ENCODE results near the gene CFAP92. TPM values are rescaled to one million over a fixed set of nuclear protein-coding genes. Genes with fewer than 3 reads are reported as not detected.

CFAP92 gene
- polyA plus RNA-seq, 1 experiment = 0.10 TPM

- peaks cover 5% of the 10 kb centered on the region for H3K27me3 ChIP-seq (ENCODE audit: control insufficient read depth, insufficient read depth, low read length)
- H3K27ac ChIP-seq (ENCODE audit: low read depth, low read length) = no peak overlapping the region
- ChIA-PET CTCF (no interaction called here), POLR2A (no interaction called here)
- DNase-seq (ENCODE audit: low read depth, low spot score) = no peak
- TF ChIP-seq, protein P1, sequence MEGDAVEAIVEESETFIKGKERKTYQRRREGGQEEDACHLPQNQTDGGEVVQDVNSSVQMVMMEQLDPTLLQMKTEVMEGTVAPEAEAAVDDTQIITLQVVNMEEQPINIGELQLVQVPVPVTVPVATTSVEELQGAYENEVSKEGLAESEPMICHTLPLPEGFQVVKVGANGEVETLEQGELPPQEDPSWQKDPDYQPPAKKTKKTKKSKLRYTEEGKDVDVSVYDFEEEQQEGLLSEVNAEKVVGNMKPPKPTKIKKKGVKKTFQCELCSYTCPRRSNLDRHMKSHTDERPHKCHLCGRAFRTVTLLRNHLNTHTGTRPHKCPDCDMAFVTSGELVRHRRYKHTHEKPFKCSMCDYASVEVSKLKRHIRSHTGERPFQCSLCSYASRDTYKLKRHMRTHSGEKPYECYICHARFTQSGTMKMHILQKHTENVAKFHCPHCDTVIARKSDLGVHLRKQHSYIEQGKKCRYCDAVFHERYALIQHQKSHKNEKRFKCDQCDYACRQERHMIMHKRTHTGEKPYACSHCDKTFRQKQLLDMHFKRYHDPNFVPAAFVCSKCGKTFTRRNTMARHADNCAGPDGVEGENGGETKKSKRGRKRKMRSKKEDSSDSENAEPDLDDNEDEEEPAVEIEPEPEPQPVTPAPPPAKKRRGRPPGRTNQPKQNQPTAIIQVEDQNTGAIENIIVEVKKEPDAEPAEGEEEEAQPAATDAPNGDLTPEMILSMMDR (IDR thresholded peaks at IDR 0.05; ENCODE audit: low read depth, low read length) = no peak
- no peak overlapping the region for H3K4me3 ChIP-seq (ENCODE audit: low read depth, low read length)
- H3K9me3 ChIP-seq (ENCODE audit: control insufficient read depth, insufficient read depth, low read length) = no peaks in the 10 kb centered on the region
Observed at GRCh38 chr3:128873244-128874022, 120.4 kb downstream of the CFAP92 start.

GRCh38 chr3:128872744-128873143, 121.1 kb downstream of the CFAP92 start:
- no peaks in the 10 kb centered on the region for H3K9me3 ChIP-seq (ENCODE audit: control insufficient read depth, insufficient read depth, low read length)
- POLR2A ChIA-PET = no interaction called here
- H3K27ac ChIP-seq (ENCODE audit: low read depth, low read length) = no peak overlapping the region
- H3K27me3 ChIP-seq (ENCODE audit: control insufficient read depth, insufficient read depth, low read length) = peaks cover 5% of the 10 kb centered on the region
- no peak overlapping the region for H3K4me3 ChIP-seq (ENCODE audit: low read depth, low read length)
- TF ChIP-seq, protein P1 (IDR thresholded peaks at IDR 0.05; ENCODE audit: low read depth, low read length) = no peak
- no peak for DNase-seq (ENCODE audit: low read depth, low spot score)
- CTCF ChIA-PET = interaction anchor here (1.6 kb wide), 1 partner anchor 192 kb away, joined by 4 read pairs; no protein-coding TSS in a partner anchor

- Histone ChIP-seq H3K9me3 (ENCODE audit: control insufficient read depth, insufficient read depth, low read length) (no peaks in the 10 kb centered on the region), H3K27me3 (ENCODE audit: control insufficient read depth, insufficient read depth, low read length) (peaks cover 5% of the 10 kb centered on the region), H3K4me3 (ENCODE audit: low read depth, low read length) (no peak overlapping the region), H3K27ac (ENCODE audit: low read depth, low read length) (no peak overlapping the region)
- ChIA-PET POLR2A (no interaction called here), CTCF (interaction anchor here (1.6 kb wide), 1 partner anchor 192 kb away, joined by 4 read pairs; no protein-coding TSS in a partner anchor)
- TF ChIP-seq, protein P1 (IDR thresholded peaks at IDR 0.05; ENCODE audit: low read depth, low read length) = no peak
- DNase-seq (ENCODE audit: low read depth, low spot score) = no peak
Observed at GRCh38 chr3:128872282-128872681, 121.6 kb downstream of the CFAP92 start.

DNA sequence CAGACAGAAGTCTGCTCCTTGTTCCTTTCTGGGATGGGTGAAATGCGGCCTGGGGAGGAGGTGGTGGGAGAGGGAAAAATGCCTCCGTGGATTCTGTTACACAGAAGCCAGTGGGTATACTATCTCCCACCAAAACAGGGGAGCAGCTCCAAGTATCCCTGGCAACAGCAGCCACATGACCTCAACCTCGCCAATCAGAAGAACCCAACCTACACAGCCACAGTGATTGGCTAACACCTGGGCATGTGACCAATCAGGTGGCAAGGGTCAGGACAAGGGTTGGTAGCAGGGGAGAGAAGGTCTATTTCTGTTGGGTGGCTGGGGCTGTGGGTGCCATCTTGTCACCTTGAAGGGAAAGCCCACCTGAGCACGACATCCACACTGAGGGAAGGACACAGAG, 123.5 kb downstream of the CFAP92 start:
- DNase-seq (ENCODE audit: low read depth, low spot score) = no peak
- POLR2A ChIA-PET = no interaction called here
- CTCF ChIA-PET = no interaction called here
- Histone ChIP-seq H3K9me3 (ENCODE audit: control insufficient read depth, insufficient read depth, low read length) (no peaks in the 10 kb centered on the region), H3K27me3 (ENCODE audit: control insufficient read depth, insufficient read depth, low read length) (peaks cover 5% of the 10 kb centered on the region), H3K27ac (ENCODE audit: low read depth, low read length) (no peak overlapping the region), H3K4me3 (ENCODE audit: low read depth, low read length) (no peak overlapping the region)
- TF ChIP-seq, protein P1 (IDR thresholded peaks at IDR 0.05; ENCODE audit: low read depth, low read length) = no peak

Data from AG04450 (cell line).